Activated gamma-delta T cell treated with anti-CD3 and anti-CD28 coated beads, Interleukin-2, amount 50 U/mL, for 16 hours (primary cell): ENCODE measurements around the gene RHBDD1.

Experiments
- DNase-seq: peaks from one replicate; pipeline ENCODE4 v3.0.0-alpha.2; 2020; ENCODE audit warnings: low read depth

Gene RHBDD1

DNA sequence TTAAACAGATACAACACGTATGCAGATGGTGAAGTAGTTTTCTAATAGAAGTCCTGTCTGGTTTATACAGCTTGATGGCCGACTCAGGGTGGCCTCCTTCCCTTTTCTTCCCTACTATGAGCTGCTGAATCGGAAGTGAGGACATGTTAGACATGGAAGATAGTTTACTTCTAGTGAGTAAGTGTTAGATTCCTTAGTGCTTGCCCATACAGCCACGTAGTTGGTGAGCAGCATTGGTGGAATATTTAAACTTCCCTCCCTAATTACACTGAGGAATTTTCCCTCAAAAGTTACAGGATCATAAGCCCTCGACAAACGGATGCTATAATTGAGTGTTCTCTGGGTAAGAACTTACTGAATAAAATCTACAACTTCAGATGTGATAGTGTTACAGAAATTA is 52.1 kb downstream of the RHBDD1 start:
- DNase-seq: no peak

DNA sequence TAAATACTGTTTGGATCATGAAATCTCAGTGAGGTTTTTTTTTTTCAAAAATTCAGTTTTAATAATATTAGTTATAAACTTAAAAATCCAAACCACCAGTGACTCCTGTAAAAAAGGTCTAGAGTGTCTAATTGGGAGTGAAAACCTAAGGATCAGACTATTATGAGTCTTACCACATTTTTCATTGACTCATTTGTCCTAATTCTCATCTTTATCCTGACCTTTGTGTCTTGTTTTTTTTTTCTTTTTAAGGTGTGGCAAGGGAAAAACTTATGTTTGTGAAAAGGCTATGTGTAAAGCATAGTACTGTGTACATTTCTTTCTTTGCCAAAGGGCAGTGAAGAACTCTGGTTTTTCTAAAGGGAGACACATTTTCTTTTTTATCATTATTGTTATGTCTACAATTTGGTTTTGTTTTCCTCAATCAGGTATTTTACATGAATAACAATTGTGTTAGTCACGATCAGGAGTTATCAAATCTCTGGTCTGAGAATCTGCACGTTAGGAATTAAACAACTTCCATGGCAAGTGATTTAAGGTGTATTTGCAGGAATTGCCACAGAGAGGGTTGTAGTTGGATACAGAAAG is 52.6 kb downstream of the RHBDD1 start:
- no peak for DNase-seq

DNA sequence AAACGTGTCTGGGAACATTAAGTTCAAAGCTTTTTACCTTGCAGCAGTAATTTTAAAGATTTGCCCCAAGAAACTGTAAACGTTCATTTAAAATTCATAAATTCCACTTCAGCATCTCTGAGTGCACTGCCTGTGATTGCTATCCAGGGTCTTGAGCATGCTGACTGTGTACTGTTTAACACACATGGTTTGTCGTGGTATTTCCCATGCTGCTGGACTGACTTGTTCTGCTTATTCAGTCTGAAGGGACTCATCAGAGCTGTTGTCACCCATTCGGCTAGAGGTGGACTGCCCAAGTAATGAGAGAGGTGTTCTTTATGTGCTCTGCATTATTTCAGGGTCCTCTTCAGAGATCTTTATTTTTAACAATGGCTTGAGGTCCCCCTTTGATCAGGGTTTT is 53.1 kb downstream of the RHBDD1 start:
- DNase-seq: no peak

- DNase-seq: no peak
Measured at GRCh38 chr2:226890286-226890685, 54.4 kb downstream of the RHBDD1 start.

GRCh38 chr2:226891780-226892590 is 56.1 kb downstream of the RHBDD1 start:
- DNase-seq: no peak

GRCh38 chr2:226892729-226893128 is 56.9 kb downstream of the RHBDD1 start:
- DNase-seq: no peak

GRCh38 chr2:226893216-226893615 is 57.4 kb downstream of the RHBDD1 start:
- DNase-seq: no peak

DNA sequence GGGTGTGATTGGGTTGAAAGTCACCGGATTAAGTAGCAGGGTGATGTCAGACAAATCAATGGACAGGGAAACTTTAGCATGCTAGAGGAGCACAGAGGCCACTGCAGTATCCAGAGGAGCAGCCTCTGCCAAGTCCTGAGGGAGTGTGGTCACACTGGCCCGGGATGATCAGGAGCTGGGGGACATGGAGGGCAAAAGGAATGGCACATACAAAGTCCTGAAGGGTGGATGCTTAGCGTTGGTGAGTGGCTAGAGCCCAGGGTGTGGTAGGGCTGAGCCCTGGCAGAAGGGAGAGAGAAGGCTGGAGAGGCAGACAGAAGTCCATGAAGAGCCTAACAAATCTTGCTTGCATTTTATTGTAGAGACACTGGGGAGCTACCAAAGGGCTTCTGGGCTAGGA is 58.9 kb downstream of the RHBDD1 start:
- no peak for DNase-seq

- DNase-seq: no peak
Measured at GRCh38 chr2:226895579-226895978, 59.7 kb downstream of the RHBDD1 start.

- no peak for DNase-seq
Measured at GRCh38 chr2:226898121-226898520, 62.3 kb downstream of the RHBDD1 start.

DNA sequence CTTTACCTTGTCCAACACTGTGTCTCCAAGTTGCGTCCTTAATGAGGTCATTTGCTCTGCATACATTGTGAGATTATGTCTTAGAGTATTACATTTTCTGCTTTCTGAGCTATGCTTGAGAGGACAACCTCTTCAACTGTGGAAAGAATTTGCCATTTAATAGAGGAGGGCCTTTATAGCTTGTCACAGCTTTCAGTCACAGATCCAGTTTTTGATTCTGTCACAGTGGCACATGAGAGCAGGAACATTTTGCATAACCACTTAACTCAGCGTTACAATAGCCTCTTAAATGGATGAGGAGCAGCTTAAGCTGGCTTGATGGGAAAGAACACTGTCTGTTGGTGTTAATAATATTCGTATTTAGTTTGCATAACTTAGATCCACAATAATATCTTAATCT is 63.0 kb downstream of the RHBDD1 start:
- no peak for DNase-seq

DNA sequence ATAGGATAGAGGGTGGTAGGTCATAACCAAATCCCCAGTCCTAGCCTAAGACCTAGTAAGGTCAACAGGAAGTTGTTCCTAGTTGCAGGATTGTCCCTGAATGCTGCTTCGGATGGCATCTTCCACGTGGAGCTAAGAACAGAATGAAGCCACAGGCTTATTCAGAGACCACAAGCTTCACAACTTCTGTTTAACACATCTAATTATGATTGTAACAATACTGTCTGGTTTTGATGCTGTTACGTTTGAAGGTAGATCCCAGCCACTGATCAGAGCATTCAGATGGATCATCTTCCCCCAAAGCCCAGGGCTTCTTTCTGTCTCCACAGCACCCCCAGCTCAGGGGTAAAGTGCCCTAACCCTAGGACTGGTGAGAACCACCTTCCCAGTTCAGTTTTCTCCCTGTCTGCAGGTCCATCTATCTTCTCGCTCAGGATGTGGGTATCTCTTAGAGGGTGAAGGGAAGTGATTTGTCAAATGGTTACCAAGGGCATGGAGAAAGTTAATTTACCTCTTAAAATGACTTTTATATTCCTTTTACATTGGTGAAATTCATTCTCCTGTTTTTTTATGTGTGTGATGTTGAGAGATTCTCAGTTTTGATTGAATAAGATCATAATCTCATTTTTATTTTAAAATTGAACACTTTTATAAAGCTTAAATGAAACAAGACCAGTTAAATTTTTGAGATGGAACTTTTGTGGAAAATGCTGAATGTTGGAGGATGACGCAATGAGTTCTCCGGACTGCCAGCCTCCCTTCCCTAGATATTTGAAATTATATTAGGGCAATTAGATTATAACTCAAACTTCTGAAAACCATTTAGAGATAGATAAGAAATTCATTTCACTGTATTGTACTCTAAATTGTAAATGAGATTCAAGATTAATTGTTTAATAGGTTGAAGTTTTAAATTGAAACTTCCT is 66.5 kb downstream of the RHBDD1 start:
- DNase-seq: no peak

DNA sequence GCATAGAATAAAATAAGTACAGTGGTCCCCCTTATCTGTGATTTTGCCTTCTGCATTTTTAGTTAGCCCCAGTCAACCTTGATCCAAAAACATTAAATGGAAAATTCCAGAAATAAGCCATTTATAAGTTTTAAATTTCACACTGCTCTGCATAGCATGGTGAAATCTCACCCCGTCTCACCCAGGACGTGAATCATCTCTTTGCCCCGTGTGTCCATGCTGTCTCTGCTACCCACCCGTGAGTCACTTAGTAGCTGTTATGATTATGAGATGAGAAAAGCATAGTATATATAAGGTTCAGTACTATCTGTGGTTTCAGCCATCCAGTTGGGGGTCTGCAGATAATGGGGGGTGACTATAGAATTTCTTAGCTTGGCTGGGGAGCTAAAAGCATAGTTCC is 67.3 kb downstream of the RHBDD1 start:
- DNase-seq: no peak

GRCh38 chr2:226904592-226904991 is 68.7 kb downstream of the RHBDD1 start:
- no peak for DNase-seq

DNA sequence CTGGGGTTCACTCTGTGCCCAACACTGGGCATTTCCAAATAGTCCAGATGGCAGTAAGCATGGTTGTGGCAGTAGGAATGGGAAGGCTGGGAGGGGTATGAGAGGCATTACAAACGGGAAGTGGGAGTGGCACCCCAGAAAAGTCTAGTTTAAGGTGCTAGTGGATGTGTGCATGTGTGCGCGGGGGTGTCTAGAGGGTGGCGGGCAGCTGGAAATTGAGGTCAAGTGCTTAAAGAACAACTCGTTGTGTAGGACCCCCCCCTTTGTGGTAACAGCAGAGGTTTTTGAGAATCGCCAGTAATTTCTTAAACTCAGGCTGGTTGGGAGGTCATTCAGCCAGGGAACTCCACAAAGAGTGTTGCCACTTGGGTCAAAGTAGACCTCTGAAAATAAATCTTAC is 69.9 kb downstream of the RHBDD1 start:
- DNase-seq: no peak

GRCh38 chr2:226906163-226906693 is 70.4 kb downstream of the RHBDD1 start:
- DNase-seq: no peak

DNA sequence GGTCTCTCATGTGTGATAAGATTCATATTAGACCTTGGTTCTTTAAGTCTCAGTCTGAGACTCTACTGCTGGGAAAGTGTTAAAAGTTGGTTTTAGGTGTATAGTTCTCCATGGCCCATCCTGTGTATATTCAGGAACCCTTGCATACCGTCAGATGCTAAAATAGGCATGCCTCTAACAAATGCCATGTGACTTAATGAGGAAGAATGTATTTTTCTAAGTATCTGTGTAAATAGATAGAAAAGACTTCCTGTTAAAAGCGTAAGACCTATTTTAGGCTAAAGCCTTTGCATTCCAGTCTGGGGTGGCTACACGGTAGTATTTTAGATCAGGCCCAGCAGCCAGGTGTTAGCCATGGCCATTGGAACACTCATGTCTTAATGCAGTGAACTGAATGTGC is 73.3 kb downstream of the RHBDD1 start:
- no peak for DNase-seq

GRCh38 chr2:226909836-226910235 is 74.0 kb downstream of the RHBDD1 start:
- no peak for DNase-seq

GRCh38 chr2:226910384-226910783 is 74.5 kb downstream of the RHBDD1 start:
- no peak for DNase-seq

DNA sequence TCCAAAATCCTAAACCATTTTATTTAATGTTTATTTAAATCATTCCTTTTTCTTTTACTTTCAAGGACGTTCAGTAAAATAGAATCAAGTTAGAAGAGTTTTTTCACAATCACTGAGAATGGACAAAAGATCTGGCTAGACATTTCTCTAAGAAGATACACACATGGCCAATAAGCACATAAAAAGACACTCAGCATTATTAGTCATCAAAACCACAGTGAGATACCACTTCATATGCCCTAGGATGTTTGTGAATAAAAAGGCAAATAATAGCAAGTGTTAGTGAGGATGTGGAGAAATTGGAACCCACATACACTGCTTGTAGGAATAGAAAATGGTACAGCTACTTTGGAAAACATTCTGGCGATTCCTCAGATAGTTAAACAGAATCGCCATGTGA is 76.1 kb downstream of the RHBDD1 start:
- DNase-seq: no peak

DNA sequence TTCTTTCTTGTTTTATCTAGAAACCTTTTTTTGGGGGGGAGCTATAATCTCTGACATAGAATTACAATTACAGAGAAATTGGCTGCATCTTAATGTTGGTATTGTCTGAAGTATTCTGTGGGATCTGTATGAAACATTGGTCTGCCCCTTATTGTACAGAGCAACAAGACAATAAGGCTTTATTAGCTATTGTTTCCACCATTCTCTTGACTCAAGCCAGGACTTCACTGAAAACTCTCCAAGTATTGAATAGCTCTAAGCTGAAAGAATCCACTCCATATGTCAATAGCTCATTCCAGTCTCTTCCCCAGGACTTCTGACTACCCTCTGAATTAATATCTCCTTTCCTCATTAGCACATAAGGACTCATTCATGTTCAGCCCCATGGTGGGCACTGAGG is 77.8 kb downstream of the RHBDD1 start:
- DNase-seq: no peak

- DNase-seq: no peak
Measured at GRCh38 chr2:226915846-226916360, 80.0 kb downstream of the RHBDD1 start.
